Measurements from ENCODE around the gene SKP1.

GRCh38 chr5:134100283-134101091 is 76.3 kb downstream of the SKP1 start:
- TF ChIP-seq CTCF (IDR thresholded peaks at IDR 0.05) (no peak), EZH2 (IDR thresholded peaks at IDR 0.05) (no peak)

Data from neural progenitor cell (in vitro differentiated cells).